GM23338 (cell line): ENCODE measurements around the gene CCDC117. TPM values are rescaled to one million over a fixed set of nuclear protein-coding genes. Genes with fewer than 3 reads are reported as not detected.

Source experiments
- ATAC-seq: fragments of 200-7000 bp; cut with Tn5 transposase; 3 replicates; pipeline ENCODE4 v1.9.1; 2020
- DNase-seq: peaks from one replicate; pipeline ENCODE4 v3.0.0-alpha.2; 2015; ENCODE audit warnings: low spot score
- H2AFZ ChIP-seq: fragments of 200-600 bp; sonication (generic); 2 replicates; pipeline ENCODE4 v1.8.0; 2016; ENCODE audit warnings: antibody characterized with exemption, mild to moderate bottlenecking, moderate library complexity
- H3F3A ChIP-seq: fragments of 200-600 bp; sonication (generic); replicated peaks from 2 replicates; pipeline ENCODE4 v1.8.0; 2017; ENCODE audit warnings: antibody characterized with exemption, mixed run types, low read depth
- H3K27ac ChIP-seq: fragments of 200-600 bp; sonication (generic); 2 replicates; pipeline ENCODE4 v1.6.1; 2016; ENCODE audit warnings: low read depth
- H3K27me3 ChIP-seq: fragments of 200-600 bp; sonication (generic); 2 replicates; pipeline ENCODE4 v1.8.0; 2016; ENCODE audit warnings: mild to moderate bottlenecking, mixed run types, moderate library complexity; ENCODE audit not compliant: insufficient read depth
- H3K36me3 ChIP-seq: fragments of 200-600 bp; sonication (generic); 2 replicates; pipeline ENCODE4 v1.8.0; 2016; ENCODE audit warnings: mild to moderate bottlenecking; ENCODE audit not compliant: insufficient read depth
- H3K4me1 ChIP-seq: fragments of 200-600 bp; sonication (generic); 2 replicates; pipeline ENCODE4 v1.8.0; 2016; ENCODE audit warnings: mild to moderate bottlenecking, moderate library complexity; ENCODE audit not compliant: insufficient read depth
- H3K4me2 ChIP-seq: fragments of 200-600 bp; sonication (generic); 2 replicates; pipeline ENCODE4 v1.7.1; 2017; ENCODE audit warnings: mixed run types
- H3K4me3 ChIP-seq: fragments of 200-600 bp; sonication (generic); 2 replicates; pipeline ENCODE4 v1.6.1; 2016; ENCODE audit warnings: mixed run types
- H3K79me2 ChIP-seq: fragments of 200-600 bp; sonication (generic); replicated peaks from 2 replicates; pipeline ENCODE4 v1.8.0; 2017; ENCODE audit warnings: mild to moderate bottlenecking; ENCODE audit not compliant: insufficient read depth
- H3K9me2 ChIP-seq: fragments of 200-600 bp; sonication (generic); 2 replicates; pipeline ENCODE4 v1.8.0; 2017; ENCODE audit not compliant: insufficient read depth
- H4K20me1 ChIP-seq: fragments of 200-600 bp; sonication (generic); replicated peaks from 2 replicates; pipeline ENCODE4 v1.8.0; 2017; ENCODE audit warnings: mild to moderate bottlenecking; ENCODE audit not compliant: insufficient read depth
- H3K27ac Mint-ChIP-seq: 2 replicates; pipeline ENCODE4 v1.8.0; 2020; ENCODE audit warnings: inconsistent platforms, mild to moderate bottlenecking, moderate library complexity, mixed read lengths
- H3K27me3 Mint-ChIP-seq: 3 replicates; pipeline ENCODE4 v1.8.0; 2022; ENCODE audit warnings: low read depth, mild to moderate bottlenecking, moderate library complexity, mixed read lengths, inconsistent platforms; ENCODE audit not compliant: insufficient read depth, poor library complexity
- H3K36me3 Mint-ChIP-seq: 3 replicates; pipeline ENCODE4 v1.8.0; 2021; ENCODE audit warnings: low read depth, mild to moderate bottlenecking, inconsistent platforms, moderate library complexity, mixed read lengths
- H3K4me1 Mint-ChIP-seq: 3 replicates; pipeline ENCODE4 v1.8.0; 2020; ENCODE audit warnings: mild to moderate bottlenecking, inconsistent platforms, mixed read lengths
- H3K4me3 Mint-ChIP-seq: 3 replicates; pipeline ENCODE4 v1.8.0; 2021; ENCODE audit warnings: moderate library complexity, mild to moderate bottlenecking, inconsistent platforms, mixed read lengths
- H3K9me3 Mint-ChIP-seq: 3 replicates; pipeline ENCODE4 v1.8.0; 2020; ENCODE audit warnings: moderate library complexity, mild to moderate bottlenecking, inconsistent platforms, mixed read lengths
- CREB1 ChIP-seq: fragments of 250-450 bp; sonication (Bioruptor Pico); IDR thresholded peaks from 2 replicates; pipeline ENCODE4 v1.5.0; 2020; ENCODE audit warnings: low read depth, mild to moderate bottlenecking, moderate library complexity
- ETS1 ChIP-seq: IDR thresholded peaks from 2 replicates; pipeline ENCODE4 v1.6.1; 2016; ENCODE audit warnings: antibody characterized with exemption
- ZNF462 ChIP-seq: fragments of 250-450 bp; sonication (Bioruptor Pico); IDR thresholded peaks from 2 replicates; pipeline ENCODE4 v1.5.0; 2020; ENCODE audit warnings: mild to moderate bottlenecking, moderate library complexity
- polyA plus RNA-seq: library from polyadenylated mRNA; unstranded; fragments of >200 nt; fragmentation: Nextera tagmentation; extraction: Ambion mirVana; gene quantifications from 2 replicates; pipeline ENCODE4 v1.2.1, GENCODE V29; 2016
- total RNA-seq: library from RNA; depleted of rRNA; stranded (reverse); fragments of >200 nt; shearing (Covaris generic); gene quantifications from 2 replicates; pipeline ENCODE4 v1.2.3, GENCODE V29; 2014

Gene CCDC117
- total and polyA plus RNA-seq, 2 experiments from 2014 or later, result 23.9 to 54.1 TPM

DNA sequence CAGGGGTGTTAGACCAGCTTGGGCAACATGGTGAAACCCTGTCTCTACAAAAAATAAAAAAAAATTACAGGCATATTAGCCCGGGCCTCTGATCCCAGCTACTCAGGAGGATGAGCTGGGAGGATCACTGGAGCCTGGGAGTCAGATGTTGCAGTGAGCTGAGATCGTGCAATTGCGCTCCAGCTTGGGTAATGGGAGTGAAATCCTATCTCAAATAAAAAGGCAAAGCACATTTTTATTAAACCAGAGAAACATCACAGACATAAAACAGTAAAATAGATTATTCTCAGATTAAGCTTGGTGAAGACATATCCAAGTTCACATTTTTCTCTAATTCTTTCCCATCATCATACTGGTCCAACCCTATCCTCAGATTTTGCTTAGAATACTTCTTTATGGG lies 57.9 kb downstream of the CCDC117 start:
- H3K9me3 Mint-ChIP-seq, result no peaks in the 10 kb centered on the region
- Histone ChIP-seq H3K27me3 (no peaks in the 10 kb centered on the region), H3K4me1 (no peaks in the 10 kb centered on the region), H3F3A (peaks cover 3% of the 10 kb centered on the region), H3K79me2 (no peaks in the 10 kb centered on the region), H2AFZ (no peak overlapping the region), H3K4me2 (no peak overlapping the region), H3K27ac (no peak overlapping the region), H3K36me3 (no peaks in the 10 kb centered on the region), H4K20me1 (no peaks in the 10 kb centered on the region), H3K9me2 (no peaks in the 10 kb centered on the region), H3K4me3 (no peak overlapping the region)
- DNase-seq, result no peak
- TF ChIP-seq CREB1 (no peak), ETS1 (no peak), ZNF462 (no peak)
- no peak overlapping the region for H3K4me3 Mint-ChIP-seq
- H3K36me3 Mint-ChIP-seq, result no peaks in the 10 kb centered on the region; the same call in 2 of the 3 replicates
- H3K4me1 Mint-ChIP-seq, result no peaks in the 10 kb centered on the region; the same call in 2 of the 3 replicates
- H3K27ac Mint-ChIP-seq, result no peak overlapping the region
- peaks cover 8% of the 10 kb centered on the region for H3K27me3 Mint-ChIP-seq
- ATAC-seq, result no peak
